HG03097 (cell line): ENCODE measurements around the gene CALML4.
"Not testable (repeated sequence)": the region's sequence is repeated elsewhere in the genome, so short reads cannot be mapped to it uniquely, and the experiment has no call there.

Experiments used
- ATAC-seq: cut with Tn5 transposase; IDR thresholded peaks from one replicate; pipeline ENCODE4 v1.9.1; 2021; ENCODE audit not compliant: unreplicated experiment, low FRiP score

The CALML4 gene

DNA sequence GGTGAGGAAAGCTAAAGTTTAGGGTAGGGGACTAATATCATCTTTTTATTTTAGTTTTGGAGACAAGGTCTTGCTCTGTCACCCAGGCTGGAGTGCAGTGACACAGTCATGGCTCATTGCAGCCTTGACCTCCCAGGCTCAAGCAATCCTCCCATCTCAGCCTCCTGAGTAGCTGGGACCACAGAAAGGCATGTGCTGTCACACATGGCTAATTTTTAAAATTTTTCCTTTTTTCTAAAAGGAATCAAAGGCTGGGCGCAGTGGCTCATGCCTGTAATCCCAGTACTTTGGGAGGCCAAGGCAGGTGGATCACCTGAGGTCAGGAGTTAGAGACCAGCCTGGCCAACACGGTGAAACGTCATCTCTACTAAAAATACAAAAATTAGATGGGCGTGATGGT lies 20.3 kb upstream of the CALML4 start:
- ATAC-seq, result not testable (repeated sequence)

DNA sequence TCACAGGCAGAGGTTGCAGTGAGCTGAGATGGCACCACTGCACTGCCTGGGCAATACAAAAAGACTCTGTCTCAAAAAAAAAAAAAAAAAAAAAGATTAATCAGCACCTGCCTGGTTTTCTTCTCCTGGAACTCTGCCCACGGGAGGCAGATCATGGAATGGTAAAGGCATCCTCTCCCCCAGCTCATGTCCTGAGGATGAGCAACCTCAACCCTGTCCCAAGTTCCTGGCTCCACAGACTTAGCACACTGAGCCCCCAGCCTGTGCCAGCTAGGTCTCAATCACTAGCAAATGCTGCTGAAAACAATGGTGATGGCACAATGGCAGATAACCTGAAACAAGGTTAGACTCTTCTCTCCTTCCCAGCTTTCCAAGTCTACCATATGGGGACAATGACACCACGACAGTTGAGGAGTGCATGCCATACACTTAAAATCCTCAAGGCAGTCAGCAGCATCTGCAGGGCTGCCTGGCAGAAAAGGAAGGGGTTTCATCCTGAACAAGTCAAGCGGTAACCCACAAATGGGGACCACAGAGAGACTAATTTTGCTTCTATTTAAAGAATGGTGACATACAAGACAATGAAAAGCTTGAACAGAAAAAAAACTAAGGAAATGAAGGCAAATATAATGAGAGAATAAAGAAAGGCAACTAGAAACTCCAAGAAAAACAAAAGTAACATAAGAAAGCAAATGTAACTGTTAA lies 19.6 kb upstream of the CALML4 start:
- no peak for ATAC-seq

DNA sequence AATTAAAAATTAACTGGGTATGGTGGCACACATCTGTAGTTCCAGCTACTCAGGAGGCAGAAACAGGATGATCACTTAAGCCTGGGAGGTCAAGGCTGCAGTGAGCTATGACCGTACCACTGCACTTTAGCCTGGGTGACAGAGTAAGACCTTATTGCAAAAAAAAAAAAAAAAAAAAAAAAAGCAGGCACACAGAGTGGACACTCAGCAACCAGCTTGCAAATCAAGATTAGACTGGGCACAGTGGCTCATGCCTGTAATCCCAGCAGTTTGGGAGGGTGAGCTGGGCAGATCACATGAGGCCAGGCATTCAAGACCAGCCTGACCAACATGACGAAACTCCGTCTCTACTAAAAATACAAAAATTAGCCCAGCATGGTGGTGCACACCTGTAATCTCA lies 19.0 kb upstream of the CALML4 start:
- ATAC-seq, result no peak

DNA sequence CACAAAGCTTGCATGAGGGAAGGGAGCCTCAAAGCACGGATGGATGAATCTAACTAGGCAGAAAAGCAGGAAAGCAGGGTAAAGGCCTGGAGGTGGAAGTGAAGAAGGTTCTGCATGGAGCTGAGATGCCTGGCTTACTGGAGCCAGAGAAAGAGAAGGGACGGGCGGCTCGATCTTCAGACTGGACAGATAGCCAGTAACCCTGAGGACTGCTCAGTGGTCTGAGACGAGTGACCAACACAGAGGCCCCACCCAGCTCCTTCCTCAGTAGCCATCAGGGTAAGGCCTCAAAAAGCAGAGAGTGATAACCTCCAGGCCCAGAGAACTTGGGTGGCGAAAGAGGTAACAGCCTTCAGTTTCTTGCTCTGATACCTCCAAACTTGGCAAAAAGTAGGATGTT lies 18.0 kb upstream of the CALML4 start:
- no peak for ATAC-seq

DNA sequence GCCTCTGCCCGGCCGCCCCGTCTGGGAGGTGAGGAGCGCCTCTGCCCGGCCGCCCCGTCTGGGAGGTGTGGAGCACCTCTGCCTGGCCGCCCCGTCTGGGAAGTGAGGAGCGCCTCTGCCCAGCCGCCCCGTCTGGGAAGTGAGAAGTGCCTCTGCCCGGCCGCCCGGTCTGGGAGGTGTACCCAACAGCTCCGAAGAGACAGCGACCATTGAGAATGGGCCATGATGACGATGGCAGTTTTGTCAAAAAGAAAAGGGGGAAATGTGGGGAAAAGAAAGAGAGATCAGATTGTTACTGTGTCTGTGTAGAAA lies 17.3 kb upstream of the CALML4 start:
- not testable (repeated sequence) for ATAC-seq

DNA sequence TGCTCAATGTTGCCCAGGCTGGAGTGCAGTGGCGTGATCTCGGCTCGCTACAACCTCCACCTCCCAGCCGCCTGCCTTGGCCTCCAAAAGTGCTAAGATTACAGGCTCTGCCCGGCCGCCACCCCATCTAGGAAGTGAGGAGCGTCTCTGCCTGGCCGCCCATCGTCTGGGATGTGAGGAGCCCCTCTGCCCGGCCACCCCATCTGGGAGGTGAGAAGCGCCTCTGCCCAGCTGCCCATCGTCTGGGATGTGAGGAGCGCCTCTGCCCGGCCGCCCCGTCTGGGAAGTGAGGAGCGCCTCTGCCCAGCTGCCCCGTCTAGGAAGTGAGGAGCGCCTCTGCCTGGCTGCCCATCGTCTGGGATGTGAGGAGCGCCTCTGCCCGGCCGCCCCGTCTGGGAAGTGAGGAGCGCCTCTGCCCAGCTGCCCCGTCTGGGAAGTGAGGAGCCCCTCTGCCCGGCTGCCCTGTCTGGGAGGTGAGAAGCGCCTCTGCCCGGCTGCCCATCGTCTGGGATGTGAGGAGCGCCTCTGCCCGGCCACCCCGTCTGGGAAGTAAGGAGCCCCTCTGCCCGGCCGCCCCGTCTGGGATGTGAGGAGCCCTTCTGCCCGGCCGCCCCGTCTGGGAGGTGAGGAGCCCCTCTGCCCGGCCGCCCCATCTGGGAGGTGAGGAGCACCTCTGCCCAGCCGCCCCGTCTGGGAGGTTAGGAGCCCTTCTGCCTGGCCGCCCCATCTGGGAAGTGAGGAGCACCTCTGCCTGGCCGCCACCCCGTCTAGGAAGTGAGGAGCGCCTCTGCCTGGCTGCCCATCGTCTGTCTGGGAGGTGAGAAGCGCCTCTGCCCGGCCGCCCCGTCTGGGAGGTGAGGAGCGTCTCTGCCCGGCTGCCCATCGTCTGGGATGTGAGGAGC lies 16.6 kb upstream of the CALML4 start:
- ATAC-seq, result not testable (repeated sequence)

DNA sequence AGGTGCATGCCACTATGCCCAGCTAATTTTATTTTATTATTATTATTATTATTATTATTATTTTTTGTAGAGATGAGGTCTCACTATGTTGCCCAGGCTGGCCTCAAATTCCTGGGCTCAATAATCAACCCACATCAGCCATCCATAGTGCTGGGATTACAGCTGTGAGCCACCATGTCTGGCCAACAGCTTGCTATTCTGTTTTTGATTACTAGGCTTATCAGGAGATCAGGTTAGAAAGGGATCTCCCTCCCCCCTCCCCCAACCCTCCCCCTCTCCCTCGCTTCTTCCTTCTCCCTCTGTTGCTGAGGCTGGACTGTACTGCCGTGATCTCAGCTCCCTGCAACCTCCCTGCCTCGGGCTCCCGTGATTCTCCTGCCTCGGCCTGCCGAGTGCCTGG lies 15.8 kb upstream of the CALML4 start:
- ATAC-seq, result no peak

DNA sequence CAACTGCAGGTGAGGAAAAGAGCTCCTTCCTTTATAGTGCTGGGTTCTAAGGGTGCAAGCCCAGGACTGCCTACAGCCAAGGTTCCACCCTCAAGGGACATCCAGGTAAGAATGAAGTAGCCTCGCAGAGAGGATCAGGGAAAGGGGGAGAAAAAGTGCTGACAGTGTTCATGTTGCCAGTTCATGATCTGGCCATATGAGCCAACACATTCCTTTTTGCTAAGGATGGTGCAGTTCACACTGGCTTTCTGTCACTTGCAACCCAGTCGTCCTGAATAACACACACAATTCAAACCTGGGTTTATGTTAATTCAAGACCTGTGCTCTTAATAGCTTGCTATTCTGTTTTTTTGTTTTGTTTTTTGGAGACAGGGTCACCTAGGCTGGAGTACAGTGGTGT lies 15.4 kb upstream of the CALML4 start:
- no peak for ATAC-seq

DNA sequence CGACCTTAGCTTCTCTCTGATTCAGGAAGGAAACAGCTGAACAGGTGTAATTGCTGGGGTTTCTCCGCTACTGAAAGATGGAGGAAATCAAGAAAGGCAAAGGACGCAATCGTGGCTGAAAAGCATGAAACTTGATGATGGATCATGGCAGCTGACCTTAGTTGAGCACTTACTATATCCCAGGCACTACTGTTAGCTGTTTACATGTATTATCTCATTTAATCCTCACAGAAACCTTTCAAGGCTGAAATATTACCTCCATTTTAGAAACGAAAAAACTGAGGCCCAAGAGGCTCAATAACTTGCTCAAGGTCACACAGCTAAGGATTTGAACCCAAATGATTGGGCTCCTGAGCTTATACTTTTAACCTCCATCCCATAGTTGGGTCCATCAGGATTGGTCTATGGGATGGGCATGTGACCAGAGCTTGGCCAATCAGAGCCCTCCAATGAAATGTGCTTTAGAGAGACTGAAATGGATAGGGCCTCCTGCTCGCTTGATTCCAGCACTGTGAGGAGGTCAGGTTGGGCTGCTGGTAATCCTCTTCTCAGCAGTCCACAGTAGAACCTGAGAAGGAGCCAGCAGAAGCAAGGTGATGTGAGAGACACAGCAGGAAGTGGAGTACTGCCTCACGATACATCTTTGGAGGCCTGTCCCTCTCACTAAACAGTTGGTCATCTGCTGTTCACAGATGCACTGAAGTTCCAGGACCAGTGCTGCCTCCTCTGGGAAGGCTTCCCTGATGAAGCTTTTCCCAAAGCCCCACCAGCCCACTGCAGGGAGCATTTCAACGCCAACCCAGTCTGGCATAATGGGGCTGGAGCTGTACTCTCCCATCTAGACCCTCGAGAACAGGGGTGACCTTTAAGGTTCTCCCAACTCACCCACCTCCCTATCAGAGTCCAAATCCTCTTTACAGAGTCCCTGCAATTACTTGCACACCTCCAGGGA lies 14.0 kb upstream of the CALML4 start:
- ATAC-seq, result no peak

DNA sequence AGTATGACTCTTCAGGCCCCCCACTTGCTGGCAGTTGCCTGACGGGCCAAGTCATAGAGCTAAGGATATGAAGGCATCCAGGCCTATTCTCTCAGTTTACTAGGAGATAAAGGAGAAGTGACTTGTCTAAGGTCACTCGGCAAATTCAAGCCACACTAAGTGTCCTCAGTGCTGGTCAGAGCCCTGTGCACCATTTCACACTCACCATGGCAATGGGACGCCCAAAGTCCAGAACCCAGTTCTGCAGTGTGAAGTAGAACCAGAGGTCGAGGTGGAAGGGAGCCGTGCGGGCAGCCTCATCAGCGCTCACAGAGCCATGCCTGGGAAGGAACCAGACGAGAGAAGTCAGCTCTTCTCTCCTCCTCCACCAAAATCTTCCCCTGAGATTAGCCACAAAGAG lies 13.2 kb upstream of the CALML4 start:
- ATAC-seq, result no peak

DNA sequence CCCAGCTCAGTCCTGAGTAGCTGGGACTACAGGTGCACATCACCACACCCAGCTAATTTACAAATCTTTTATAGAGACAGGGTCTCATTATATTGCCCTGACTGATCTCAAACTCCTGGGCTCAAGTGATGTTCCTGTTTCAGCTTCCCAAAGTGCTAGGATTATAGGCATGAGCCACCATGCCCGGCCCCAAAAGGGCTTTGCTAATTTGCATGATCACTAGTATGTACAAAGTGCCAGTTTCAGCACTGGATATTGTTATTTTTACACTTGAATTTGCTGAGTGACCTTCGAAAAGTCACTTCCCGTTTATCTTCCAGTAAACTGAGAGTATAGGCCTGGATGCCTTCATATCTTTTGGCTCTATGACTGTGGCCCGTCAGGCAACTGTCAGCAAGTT lies 12.2 kb upstream of the CALML4 start:
- ATAC-seq, result no peak

DNA sequence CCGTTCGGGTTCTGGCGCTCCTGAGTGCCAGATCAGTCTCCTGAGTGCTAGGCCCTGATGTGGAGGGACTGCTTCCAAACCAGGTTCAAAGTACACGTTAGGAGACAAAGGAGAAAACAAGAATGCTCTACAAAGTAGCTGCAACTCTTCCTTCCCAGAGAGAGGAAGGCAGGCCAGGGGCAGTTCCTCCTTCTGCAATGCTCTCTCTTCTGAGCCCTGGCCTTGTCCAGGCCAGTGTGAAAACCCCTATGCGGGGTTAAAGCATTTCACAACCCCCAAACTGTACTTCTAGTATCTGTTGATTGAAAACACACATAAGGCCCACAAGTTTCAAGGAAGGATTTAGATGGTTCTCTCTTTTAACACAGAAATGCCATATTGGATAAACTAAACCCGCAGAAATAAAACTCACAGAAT lies 9.7 kb upstream of the CALML4 start:
- ATAC-seq, result no peak

DNA sequence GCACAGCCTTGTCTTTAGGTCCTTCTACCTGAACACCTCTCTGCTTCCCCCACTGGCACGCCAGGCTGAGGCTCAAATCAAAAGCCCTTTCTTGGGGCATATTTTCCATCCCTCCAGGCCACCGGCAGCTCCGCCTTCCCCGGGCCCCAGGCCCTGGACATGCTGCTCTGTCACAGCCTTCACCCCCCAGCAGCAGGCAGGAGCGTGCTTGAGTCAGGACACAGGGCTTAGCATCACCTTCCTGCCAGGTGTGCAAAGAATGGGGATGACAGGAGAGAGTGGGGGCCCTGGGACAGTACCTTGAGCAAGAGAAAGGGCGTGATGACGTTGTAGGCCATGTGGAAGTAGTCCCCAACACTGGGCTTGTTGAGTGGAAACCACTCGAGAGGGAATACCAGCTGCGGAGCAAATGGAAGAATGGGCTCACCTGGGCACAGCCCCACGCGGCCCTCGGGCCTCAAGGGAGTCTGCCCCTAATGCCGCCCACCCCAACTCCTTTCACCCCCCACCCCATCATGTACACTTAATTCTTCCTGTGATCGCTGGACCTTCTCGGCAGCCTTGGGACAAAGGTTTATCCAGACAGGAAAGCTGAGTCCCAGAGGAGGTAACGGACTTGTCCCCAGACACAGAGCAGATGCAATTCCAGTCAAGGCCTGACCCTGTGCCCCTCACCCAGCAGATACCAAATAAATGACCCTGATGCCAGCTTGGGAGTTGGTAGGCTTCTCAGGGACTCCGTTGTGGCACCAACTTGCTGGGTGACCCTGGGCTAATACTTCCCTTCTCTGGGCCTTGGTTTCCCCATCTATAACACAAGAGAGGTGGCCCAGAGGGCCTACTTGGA lies 9.1 kb upstream of the CALML4 start:
- ATAC-seq, result no peak

DNA sequence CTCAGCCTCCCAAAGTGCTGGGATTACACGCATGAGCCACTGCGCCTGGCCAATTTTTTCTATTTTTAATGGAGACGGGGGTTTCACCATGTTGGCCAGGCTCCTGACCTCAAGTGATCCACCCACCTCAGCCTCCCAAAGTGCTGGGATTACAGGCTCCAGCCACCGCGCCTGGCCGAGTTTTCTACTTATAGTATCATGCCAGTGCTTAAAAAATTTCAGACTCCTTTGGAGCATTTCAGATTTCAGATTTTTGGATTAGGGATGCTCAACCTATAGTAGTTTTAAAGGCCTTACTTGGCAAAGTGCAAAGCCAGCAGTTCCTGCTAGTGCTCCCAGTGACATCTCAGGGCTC lies 8.3 kb upstream of the CALML4 start:
- not testable (repeated sequence) for ATAC-seq

DNA sequence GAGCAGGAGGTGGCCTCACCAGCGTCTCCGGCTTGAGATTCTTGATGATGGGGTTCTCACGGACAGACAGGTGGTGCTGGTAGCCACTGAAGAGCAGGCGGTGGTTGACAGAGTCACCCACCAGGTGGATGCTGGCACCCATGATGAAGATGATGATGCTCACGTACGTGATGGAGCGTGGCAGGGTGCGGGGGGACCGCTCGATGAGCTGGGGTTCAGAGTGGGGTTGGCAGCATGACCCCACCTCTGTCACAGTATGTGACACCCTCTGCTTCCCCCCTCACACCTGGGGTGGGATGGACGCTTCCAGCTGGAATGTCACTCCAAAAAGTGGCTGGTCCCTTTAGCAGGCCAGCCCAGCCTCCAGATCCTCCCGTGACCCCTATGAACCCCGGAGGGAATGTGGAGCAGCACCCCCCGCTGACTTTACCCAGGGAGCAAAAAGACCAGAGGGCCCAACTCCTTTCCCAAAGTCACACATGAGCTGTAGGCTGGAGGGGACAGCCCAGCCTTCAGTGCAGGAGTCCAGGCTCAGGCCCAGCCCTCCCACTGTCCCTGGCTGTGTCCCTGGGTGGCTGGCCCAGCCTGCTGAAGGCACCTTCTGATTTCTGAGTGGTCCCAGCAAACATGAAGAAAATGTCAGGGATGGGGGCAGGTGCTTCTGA lies 6.7 kb upstream of the CALML4 start:
- no peak for ATAC-seq

DNA sequence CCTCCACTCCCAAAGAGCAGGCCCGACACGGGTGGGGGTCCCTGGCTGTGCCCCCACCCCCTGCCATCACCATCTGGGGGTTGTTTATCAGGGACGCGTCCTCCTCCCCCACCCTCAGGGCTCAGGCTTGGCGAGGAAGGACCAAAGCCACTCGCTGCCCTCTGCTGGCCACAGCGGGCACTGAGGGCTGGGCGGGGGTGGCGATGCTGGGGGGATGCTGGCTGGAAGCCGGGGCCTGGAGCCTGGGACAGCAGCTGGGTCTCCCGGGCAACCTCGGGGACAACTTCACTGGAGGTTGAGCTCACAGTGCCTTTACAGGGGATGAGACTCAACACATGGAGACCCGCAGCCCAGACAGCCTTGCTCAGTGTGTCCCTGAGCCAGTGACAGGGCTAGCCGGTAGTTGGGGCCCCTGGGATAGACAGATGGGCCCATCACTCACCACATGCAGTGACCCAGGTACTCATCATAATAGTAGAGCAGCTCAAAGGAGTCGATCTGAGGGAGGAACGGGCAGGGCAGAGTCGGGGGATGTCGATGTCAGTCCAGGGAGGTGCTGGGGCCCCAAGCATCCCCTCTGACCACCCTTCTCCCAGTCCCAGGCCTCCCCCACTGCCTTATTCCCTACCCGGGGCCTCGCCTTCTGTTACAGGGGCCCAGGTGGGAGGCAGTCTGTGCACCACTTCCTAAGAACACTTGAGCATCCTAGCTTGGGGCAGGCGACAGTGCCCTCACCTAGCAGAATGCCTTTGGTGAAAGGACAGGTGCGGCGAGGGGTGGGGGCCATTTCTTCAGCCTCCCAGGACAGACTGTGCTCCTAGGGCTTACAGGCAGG lies 5.9 kb upstream of the CALML4 start:
- no peak for ATAC-seq

DNA sequence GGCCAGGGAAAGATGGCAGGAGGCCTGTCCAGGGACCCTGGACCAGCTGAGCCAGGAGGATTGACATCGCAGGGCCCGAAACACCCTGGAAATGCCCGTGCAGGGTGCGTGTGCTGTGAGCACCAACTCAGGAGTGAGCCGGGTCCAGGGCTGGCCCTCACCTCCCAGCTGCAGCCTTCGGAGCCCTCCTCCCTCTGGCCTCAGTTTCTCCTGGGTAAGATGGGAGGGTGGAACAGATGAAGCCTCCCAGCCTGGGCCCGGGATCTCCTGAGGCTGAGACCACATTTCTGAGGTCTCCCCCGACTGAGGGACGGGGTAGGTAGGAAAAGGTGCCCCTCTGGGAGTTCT lies 5.3 kb upstream of the CALML4 start:
- no peak for ATAC-seq

DNA sequence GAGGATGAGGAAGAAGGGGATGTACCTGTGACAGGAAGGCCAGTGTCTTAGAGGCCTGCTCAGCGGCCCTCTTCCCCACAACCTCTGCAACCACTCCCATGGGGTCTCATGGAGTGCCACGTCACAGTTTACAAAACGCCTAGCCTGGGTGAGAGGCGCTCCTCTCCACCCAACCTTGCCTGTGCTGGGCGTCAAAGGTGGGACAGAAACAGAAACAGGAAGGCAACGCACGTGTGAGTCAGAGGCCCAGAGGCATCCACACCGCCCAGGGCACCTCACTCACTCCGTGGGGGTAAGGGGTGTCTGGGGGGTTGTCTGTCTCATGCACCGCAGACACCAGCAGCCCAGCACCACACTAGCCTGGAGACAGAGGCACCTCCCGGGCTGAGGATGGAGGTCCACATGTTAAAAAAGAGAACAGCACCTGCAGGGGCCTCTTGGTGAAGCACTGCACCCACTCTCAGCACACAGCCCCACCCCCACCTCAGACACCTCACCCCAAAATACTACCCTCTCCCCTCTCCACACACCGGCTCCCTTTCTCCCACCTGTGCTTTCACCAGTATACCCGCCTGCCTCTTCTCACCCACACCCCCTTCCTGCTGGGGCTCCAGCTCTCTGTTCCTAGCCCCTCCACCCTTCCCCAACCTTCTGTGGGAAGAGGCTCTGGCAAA lies 4.7 kb upstream of the CALML4 start:
- ATAC-seq, result no peak
